ENCODE measurements around the gene ZNF423. TPM values are rescaled to one million over a fixed set of nuclear protein-coding genes. Genes with fewer than 3 reads are reported as not detected.

ZNF423 gene
- total RNA-seq, 1 experiment from 2014 or later = 43.6 TPM

GRCh38 chr16:49858200-49859124, 2.5 kb upstream of the ZNF423 start:
- Histone ChIP-seq H3K36me3 (replicated peaks; ENCODE audit: control insufficient read depth, insufficient read depth, low read length) (no peaks in the 10 kb centered on the region), H3K27me3 (ENCODE audit: control insufficient read depth, insufficient read depth, low read length) (peaks cover 22% of the 10 kb centered on the region), H3K4me3 (ENCODE audit: insufficient read depth, low read depth, low read length) (peak overlapping the region; percentile 71)
- DNase-seq = peak; percentile 88

GRCh38 chr16:49857423-49858181, 1.7 kb upstream of the ZNF423 start:
- no peaks in the 10 kb centered on the region for H3K36me3 ChIP-seq (replicated peaks; ENCODE audit: control insufficient read depth, insufficient read depth, low read length)
- DNase-seq = peak; percentile 97
- peaks cover 22% of the 10 kb centered on the region for H3K27me3 ChIP-seq (ENCODE audit: control insufficient read depth, insufficient read depth, low read length)
- peak overlapping the region; percentile 71 for H3K4me3 ChIP-seq (ENCODE audit: insufficient read depth, low read depth, low read length)

GRCh38 chr16:49856672-49857330, 889 bp upstream of the ZNF423 start:
- peaks cover 22% of the 10 kb centered on the region for H3K27me3 ChIP-seq (ENCODE audit: control insufficient read depth, insufficient read depth, low read length)
- H3K4me3 ChIP-seq (ENCODE audit: insufficient read depth, low read depth, low read length) = peak overlapping the region; percentile 71
- DNase-seq = peak; percentile 95
- H3K36me3 ChIP-seq (replicated peaks; ENCODE audit: control insufficient read depth, insufficient read depth, low read length) = no peaks in the 10 kb centered on the region

- Histone ChIP-seq H3K27me3 (ENCODE audit: control insufficient read depth, insufficient read depth, low read length) (peaks cover 22% of the 10 kb centered on the region), H3K4me3 (ENCODE audit: insufficient read depth, low read depth, low read length) (peak overlapping the region; percentile 71), H3K36me3 (replicated peaks; ENCODE audit: control insufficient read depth, insufficient read depth, low read length) (no peaks in the 10 kb centered on the region)
- no peak for DNase-seq
These were observed 561 bp downstream of the ZNF423 start for GRCh38 chr16:49855280-49855821.

- peak; percentile 89 for DNase-seq
- peaks cover 22% of the 10 kb centered on the region for H3K27me3 ChIP-seq (ENCODE audit: control insufficient read depth, insufficient read depth, low read length)
- no peaks in the 10 kb centered on the region for H3K36me3 ChIP-seq (replicated peaks; ENCODE audit: control insufficient read depth, insufficient read depth, low read length)
- peak overlapping the region; percentile 71 for H3K4me3 ChIP-seq (ENCODE audit: insufficient read depth, low read depth, low read length)
These were observed 1.1 kb downstream of the ZNF423 start for GRCh38 chr16:49854796-49855203.

GRCh38 chr16:49854188-49854795, 1.6 kb downstream of the ZNF423 start:
- Histone ChIP-seq H3K36me3 (replicated peaks; ENCODE audit: control insufficient read depth, insufficient read depth, low read length) (no peaks in the 10 kb centered on the region), H3K27me3 (ENCODE audit: control insufficient read depth, insufficient read depth, low read length) (peaks cover 18% of the 10 kb centered on the region), H3K4me3 (ENCODE audit: insufficient read depth, low read depth, low read length) (peak overlapping the region; percentile 71)
- peak; percentile 74 for DNase-seq

GRCh38 chr16:49852279-49852678, 3.6 kb downstream of the ZNF423 start:
- no peaks in the 10 kb centered on the region for H3K36me3 ChIP-seq (replicated peaks; ENCODE audit: control insufficient read depth, insufficient read depth, low read length)
- DNase-seq = no peak
- H3K27me3 ChIP-seq (ENCODE audit: control insufficient read depth, insufficient read depth, low read length) = peaks cover under 1% of the 10 kb centered on the region; the same call in 1 of the 2 replicates
- H3K4me3 ChIP-seq (ENCODE audit: insufficient read depth, low read depth, low read length) = no peak overlapping the region

- DNase-seq = peak; percentile 42
- Histone ChIP-seq H3K27me3 (ENCODE audit: control insufficient read depth, insufficient read depth, low read length) (no peaks in the 10 kb centered on the region), H3K4me3 (ENCODE audit: insufficient read depth, low read depth, low read length) (no peak overlapping the region), H3K36me3 (replicated peaks; ENCODE audit: control insufficient read depth, insufficient read depth, low read length) (no peaks in the 10 kb centered on the region)
These were observed 4.5 kb downstream of the ZNF423 start for GRCh38 chr16:49851468-49851787.

- no peak for DNase-seq
- no peak overlapping the region for H3K4me3 ChIP-seq (ENCODE audit: insufficient read depth, low read depth, low read length)
- H3K27me3 ChIP-seq (ENCODE audit: control insufficient read depth, insufficient read depth, low read length) = no peaks in the 10 kb centered on the region
- H3K36me3 ChIP-seq (replicated peaks; ENCODE audit: control insufficient read depth, insufficient read depth, low read length) = no peaks in the 10 kb centered on the region
These were observed 5.1 kb downstream of the ZNF423 start for GRCh38 chr16:49850558-49851467.

- no peaks in the 10 kb centered on the region for H3K36me3 ChIP-seq (replicated peaks; ENCODE audit: control insufficient read depth, insufficient read depth, low read length)
- DNase-seq = no peak
- no peaks in the 10 kb centered on the region for H3K27me3 ChIP-seq (ENCODE audit: control insufficient read depth, insufficient read depth, low read length)
- no peak overlapping the region for H3K4me3 ChIP-seq (ENCODE audit: insufficient read depth, low read depth, low read length)
These were observed 6.2 kb downstream of the ZNF423 start for GRCh38 chr16:49849754-49850108.

- Histone ChIP-seq H3K27me3 (ENCODE audit: control insufficient read depth, insufficient read depth, low read length) (no peaks in the 10 kb centered on the region), H3K4me3 (ENCODE audit: insufficient read depth, low read depth, low read length) (no peak overlapping the region), H3K36me3 (replicated peaks; ENCODE audit: control insufficient read depth, insufficient read depth, low read length) (no peaks in the 10 kb centered on the region)
- no peak for DNase-seq
These were observed 6.7 kb downstream of the ZNF423 start for GRCh38 chr16:49849037-49849753.

GRCh38 chr16:49848530-49848929, 7.4 kb downstream of the ZNF423 start:
- Histone ChIP-seq H3K4me3 (ENCODE audit: insufficient read depth, low read depth, low read length) (no peak overlapping the region), H3K27me3 (ENCODE audit: control insufficient read depth, insufficient read depth, low read length) (no peaks in the 10 kb centered on the region), H3K36me3 (replicated peaks; ENCODE audit: control insufficient read depth, insufficient read depth, low read length) (no peaks in the 10 kb centered on the region)
- no peak for DNase-seq

- DNase-seq = no peak
- Histone ChIP-seq H3K27me3 (ENCODE audit: control insufficient read depth, insufficient read depth, low read length) (no peaks in the 10 kb centered on the region), H3K36me3 (replicated peaks; ENCODE audit: control insufficient read depth, insufficient read depth, low read length) (no peaks in the 10 kb centered on the region), H3K4me3 (ENCODE audit: insufficient read depth, low read depth, low read length) (no peak overlapping the region)
These were observed 9.1 kb downstream of the ZNF423 start for GRCh38 chr16:49846800-49847199.

Data from H7 (cell line).